H9 (cell line): ENCODE data around the gene BTD. TPM values are rescaled to one million over a fixed set of nuclear protein-coding genes. Genes with fewer than 3 reads are reported as not detected.
"Not testable (repeated sequence)": the region's sequence is repeated elsewhere in the genome, so short reads cannot be mapped to it uniquely, and the experiment has no call there.

Experiments used
- DNase-seq: peaks from one replicate; pipeline ENCODE4 v3.0.0-alpha.2; 2017
- H2AFZ ChIP-seq: one replicate; pipeline ENCODE4 v1.6.1; 2013; ENCODE audit warnings: mild to moderate bottlenecking, low read length, control low read depth, moderate library complexity
- H2AK5ac ChIP-seq: 2 replicates; pipeline ENCODE4 v1.6.1; 2013; ENCODE audit warnings: low read length, control low read depth, mixed read lengths; ENCODE audit not compliant: insufficient read length
- H2BK120ac ChIP-seq: one replicate; pipeline ENCODE4 v1.6.1; 2013; ENCODE audit warnings: low read depth, mild to moderate bottlenecking, low read length, control low read depth, inconsistent platforms; ENCODE audit not compliant: poor library complexity, severe bottlenecking
- H2BK12ac ChIP-seq: 2 replicates; pipeline ENCODE4 v1.6.1; 2013; ENCODE audit warnings: low read length, control low read depth, mixed read lengths, low read depth; ENCODE audit not compliant: insufficient read length
- H2BK15ac ChIP-seq: 2 replicates; pipeline ENCODE4 v1.6.1; 2013; ENCODE audit warnings: low read depth, low read length, control low read depth
- H2BK20ac ChIP-seq: one replicate; pipeline ENCODE4 v1.6.1; 2013; ENCODE audit warnings: low read depth, mild to moderate bottlenecking, low read length, control low read depth, inconsistent platforms; ENCODE audit not compliant: poor library complexity, severe bottlenecking
- H2BK5ac ChIP-seq: 2 replicates; pipeline ENCODE4 v1.6.1; 2013; ENCODE audit warnings: low read length, control low read depth, mixed read lengths; ENCODE audit not compliant: insufficient read length
- H3K14ac ChIP-seq: 2 replicates; pipeline ENCODE4 v1.6.1; 2013; ENCODE audit warnings: low read length, control low read depth; ENCODE audit not compliant: insufficient read depth
- H3K18ac ChIP-seq: 2 replicates; pipeline ENCODE4 v1.6.1; 2013; ENCODE audit warnings: low read depth, mild to moderate bottlenecking, mixed read lengths, low read length, control low read depth; ENCODE audit not compliant: insufficient read length
- H3K23ac ChIP-seq: 2 replicates; pipeline ENCODE4 v1.6.1; 2013; ENCODE audit warnings: low read length, control low read depth, mixed read lengths, low read depth; ENCODE audit not compliant: insufficient read length
- H3K23me2 ChIP-seq: 2 replicates; pipeline ENCODE4 v1.6.1; 2013; ENCODE audit warnings: low read depth, mild to moderate bottlenecking, mixed read lengths, low read length, control low read depth; ENCODE audit not compliant: insufficient read length, poor library complexity, severe bottlenecking
- H3K27ac ChIP-seq: 2 replicates; pipeline ENCODE4 v1.5.1; 2013; ENCODE audit warnings: low read length, control low read depth, mixed read lengths, low read depth; ENCODE audit not compliant: insufficient read length
- H3K27me3 ChIP-seq: 2 replicates; pipeline ENCODE4 v1.6.1; 2013; ENCODE audit warnings: low read length, control low read depth, inconsistent platforms; ENCODE audit not compliant: insufficient read depth
- H3K4ac ChIP-seq: 2 replicates; pipeline ENCODE4 v1.6.1; 2013; ENCODE audit warnings: low read depth, mild to moderate bottlenecking, control low read depth, inconsistent platforms, low read length, moderate library complexity
- H3K4me1 ChIP-seq: 2 replicates; pipeline ENCODE4 v1.6.1; 2013; ENCODE audit warnings: low read length, control low read depth, inconsistent platforms; ENCODE audit not compliant: insufficient read depth
- H3K4me2 ChIP-seq: 2 replicates; pipeline ENCODE4 v1.6.1; 2013; ENCODE audit warnings: low read length, control low read depth, mixed read lengths; ENCODE audit not compliant: insufficient read length, insufficient read depth
- H3K56ac ChIP-seq: 2 replicates; pipeline ENCODE4 v1.6.1; 2013; ENCODE audit warnings: low read depth, mild to moderate bottlenecking, mixed read lengths, low read length, control low read depth; ENCODE audit not compliant: insufficient read length
- H3K79me1 ChIP-seq: 2 replicates; pipeline ENCODE4 v1.6.1; 2013; ENCODE audit warnings: low read depth, mild to moderate bottlenecking, moderate library complexity, low read length, control low read depth, inconsistent platforms; ENCODE audit not compliant: insufficient read depth, poor library complexity, severe bottlenecking
- H3K79me2 ChIP-seq: 2 replicates; pipeline ENCODE4 v1.6.1; 2013; ENCODE audit warnings: low read length, control low read depth, inconsistent platforms; ENCODE audit not compliant: insufficient read depth
- H3K9ac ChIP-seq: 2 replicates; pipeline ENCODE4 v1.6.1; 2013; ENCODE audit warnings: low read length, control low read depth, mixed read lengths; ENCODE audit not compliant: insufficient read length; ENCODE audit errors: extremely low read depth
- H3K9me3 ChIP-seq: one replicate; pipeline ENCODE4 v1.6.1; 2013; ENCODE audit warnings: low read depth, low read length, inconsistent platforms; ENCODE audit not compliant: control insufficient read depth
- H3T11ph ChIP-seq: one replicate; pipeline ENCODE4 v1.6.1; 2013; ENCODE audit warnings: mild to moderate bottlenecking, low read length, control low read depth, inconsistent platforms
- H4K20me1 ChIP-seq: one replicate; pipeline ENCODE4 v1.6.1; 2013; ENCODE audit not compliant: control insufficient read depth, insufficient read length, insufficient read depth
- H4K5ac ChIP-seq: 2 replicates; pipeline ENCODE4 v1.6.1; 2013; ENCODE audit warnings: low read depth, mild to moderate bottlenecking, mixed read lengths, low read length, control low read depth; ENCODE audit not compliant: insufficient read length
- H4K8ac ChIP-seq: replicated peaks from 2 replicates; pipeline ENCODE4 v1.6.1; 2013; ENCODE audit warnings: low read length, control low read depth, mixed read lengths, low read depth; ENCODE audit not compliant: insufficient read length
- H4K91ac ChIP-seq: 2 replicates; pipeline ENCODE4 v1.6.1; 2013; ENCODE audit warnings: low read depth, mild to moderate bottlenecking, moderate library complexity, mixed read lengths, low read length, control low read depth; ENCODE audit not compliant: insufficient read length
- H3K27ac Mint-ChIP-seq, 3 experiments: 2 replicates in 2 of 3; 3 replicates in 1 of 3; pipeline ENCODE4 v1.8.0; 2020 to 2021; ENCODE audit warnings: mixed read lengths in 3 of 3, mild to moderate bottlenecking in 1 of 3, moderate library complexity in 1 of 3
- H3K27me3 Mint-ChIP-seq: 2 replicates; pipeline ENCODE4 v1.8.0; 2021; ENCODE audit warnings: low read depth, mild to moderate bottlenecking, moderate library complexity, mixed read lengths
- H3K36me3 Mint-ChIP-seq, 3 experiments: 2 replicates in 2 of 3; 3 replicates in 1 of 3; pipeline ENCODE4 v1.8.0; 2020 to 2021; ENCODE audit warnings: low read depth in 3 of 3, mixed read lengths in 3 of 3; ENCODE audit not compliant: insufficient read depth in 1 of 3
- H3K4me1 Mint-ChIP-seq, 2 experiments: 2 replicates each; pipeline ENCODE4 v1.8.0; 2020; ENCODE audit warnings: mixed read lengths in 2 of 2
- H3K4me3 Mint-ChIP-seq, 2 experiments: 2 replicates in 1 of 2; 3 replicates in 1 of 2; pipeline ENCODE4 v1.8.0; 2020 to 2021; ENCODE audit warnings: mild to moderate bottlenecking in 2 of 2, mixed read lengths in 2 of 2, moderate library complexity in 1 of 2
- H3K9me3 Mint-ChIP-seq, 2 experiments: 2 replicates in 1 of 2; 3 replicates in 1 of 2; pipeline ENCODE4 v1.8.0; 2020; ENCODE audit warnings: mild to moderate bottlenecking in 2 of 2, mixed read lengths in 2 of 2, moderate library complexity in 1 of 2
- WGBS: extraction: QIAGEN DNeasy Blood & Tissue Kit; methylation state at CpG from one replicate; pipeline ENCODE4 v1.1.7; 2013; ENCODE audit warnings: missing lambda C conversion rate, low lambda C conversion rate, mixed read lengths; ENCODE audit not compliant: insufficient read length; ENCODE audit errors: extremely low coverage; 5-methylcytosine and 5-hydroxymethylcytosine counted together
- total RNA-seq: library from RNA; stranded (reverse); gene quantifications from 2 replicates; pipeline ENCODE4 v1.2.1, GENCODE V29; 2021
- TF ChIP-seq, protein P1 (sequence below): fragments of 200-600 bp; sonication (generic); conservative IDR thresholded peaks from 3 replicates; pipeline ENCODE4 v1.8.0; 2021; ENCODE audit warnings: antibody characterized with exemption, mild to moderate bottlenecking

The BTD gene
- total RNA-seq, 1 experiment from 2014 or later: 21.5 TPM

DNA sequence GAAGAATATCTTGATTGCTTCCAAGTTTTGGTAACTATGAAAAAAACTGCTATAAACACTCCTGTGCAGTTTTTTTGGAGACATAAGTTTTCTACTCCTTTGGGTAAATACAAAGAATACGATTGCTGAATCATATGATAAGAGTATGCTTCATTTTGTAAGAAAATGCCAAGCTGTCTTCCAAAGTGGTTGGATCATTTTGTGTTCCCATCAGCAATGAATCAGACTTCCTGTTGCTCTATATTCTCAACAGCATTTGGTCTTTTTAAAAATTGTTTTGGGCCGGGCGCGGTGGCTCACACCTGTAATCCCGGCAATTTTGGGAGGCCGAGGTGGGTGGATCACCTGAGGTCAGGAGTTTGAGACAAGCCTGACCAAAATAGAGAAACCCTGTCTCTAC, 14.5 kb downstream of the BTD start:
- H3K27me3 Mint-ChIP-seq: no peaks in the 10 kb centered on the region
- Histone ChIP-seq H3K56ac (no peak overlapping the region), H4K91ac (no peak overlapping the region), H2BK12ac (no peak overlapping the region), H3K9ac (no peak overlapping the region), H2AFZ (no peak overlapping the region), H2BK20ac (no peak overlapping the region), H2BK15ac (no peak overlapping the region), H3K79me2 (no peaks in the 10 kb centered on the region), H4K5ac (no peak overlapping the region), H3K4me1 (no peaks in the 10 kb centered on the region), H3K27ac (no peak overlapping the region), H3K9me3 (peaks cover 10% of the 10 kb centered on the region), H4K20me1 (no peaks in the 10 kb centered on the region), H3K27me3 (no peaks in the 10 kb centered on the region), H2BK120ac (no peak overlapping the region), H2AK5ac (no peak overlapping the region), H3K79me1 (no peaks in the 10 kb centered on the region), H3K23ac (no peak overlapping the region), H3K14ac (no peak overlapping the region), H3K23me2 (no peaks in the 10 kb centered on the region), H2BK5ac (no peak overlapping the region), H3K18ac (no peak overlapping the region), H3K4me2 (no peak overlapping the region), H3K4ac (no peak overlapping the region), H4K8ac (no peak overlapping the region), H3T11ph (no peak overlapping the region)
- H3K4me3 Mint-ChIP-seq: no peak overlapping the region
- no peak overlapping the region for H3K27ac Mint-ChIP-seq
- DNase-seq: no peak
- peaks cover 21 to 25% of the 10 kb centered on the region in 2 experiments for H3K9me3 Mint-ChIP-seq
- no CpG with 5 or more reads among the region's 6 CpGs for WGBS
- TF ChIP-seq, protein P1, sequence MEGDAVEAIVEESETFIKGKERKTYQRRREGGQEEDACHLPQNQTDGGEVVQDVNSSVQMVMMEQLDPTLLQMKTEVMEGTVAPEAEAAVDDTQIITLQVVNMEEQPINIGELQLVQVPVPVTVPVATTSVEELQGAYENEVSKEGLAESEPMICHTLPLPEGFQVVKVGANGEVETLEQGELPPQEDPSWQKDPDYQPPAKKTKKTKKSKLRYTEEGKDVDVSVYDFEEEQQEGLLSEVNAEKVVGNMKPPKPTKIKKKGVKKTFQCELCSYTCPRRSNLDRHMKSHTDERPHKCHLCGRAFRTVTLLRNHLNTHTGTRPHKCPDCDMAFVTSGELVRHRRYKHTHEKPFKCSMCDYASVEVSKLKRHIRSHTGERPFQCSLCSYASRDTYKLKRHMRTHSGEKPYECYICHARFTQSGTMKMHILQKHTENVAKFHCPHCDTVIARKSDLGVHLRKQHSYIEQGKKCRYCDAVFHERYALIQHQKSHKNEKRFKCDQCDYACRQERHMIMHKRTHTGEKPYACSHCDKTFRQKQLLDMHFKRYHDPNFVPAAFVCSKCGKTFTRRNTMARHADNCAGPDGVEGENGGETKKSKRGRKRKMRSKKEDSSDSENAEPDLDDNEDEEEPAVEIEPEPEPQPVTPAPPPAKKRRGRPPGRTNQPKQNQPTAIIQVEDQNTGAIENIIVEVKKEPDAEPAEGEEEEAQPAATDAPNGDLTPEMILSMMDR: no peak
- H3K4me1 Mint-ChIP-seq: no peaks in the 10 kb centered on the region
- peaks cover 18 to 24% (median 21%) of the 10 kb centered on the region in 3 experiments for H3K36me3 Mint-ChIP-seq

- DNase-seq, H3K27ac ChIP-seq, H3K27me3 Mint-ChIP-seq, H3K4me1 Mint-ChIP-seq, H3K27me3 ChIP-seq, H2AFZ ChIP-seq, H2BK20ac ChIP-seq, H3T11ph ChIP-seq, H4K91ac ChIP-seq, H3K14ac ChIP-seq, H2BK15ac ChIP-seq, H2AK5ac ChIP-seq, H3K18ac ChIP-seq, H3K9ac ChIP-seq, H2BK120ac ChIP-seq, H4K20me1 ChIP-seq, H4K8ac ChIP-seq, H3K79me1 ChIP-seq, H3K56ac ChIP-seq, H3K23me2 ChIP-seq, H3K79me2 ChIP-seq, H3K27ac Mint-ChIP-seq, H3K4ac ChIP-seq, H2BK12ac ChIP-seq, H2BK5ac ChIP-seq, H3K4me3 Mint-ChIP-seq, H3K23ac ChIP-seq, H3K4me1 ChIP-seq, H4K5ac ChIP-seq, H3K4me2 ChIP-seq: not testable (repeated sequence)
- WGBS: no CpG with 5 or more reads among the region's 8 CpGs
- peaks cover 11% of the 10 kb centered on the region for H3K9me3 ChIP-seq
- peaks cover 31 to 40% (median 35%) of the 10 kb centered on the region in 3 experiments for H3K36me3 Mint-ChIP-seq
- peaks cover 32 to 45% of the 10 kb centered on the region in 2 experiments for H3K9me3 Mint-ChIP-seq
Observed at GRCh38 chr3:15619659-15620464, 18.3 kb downstream of the BTD start.
